GM19328 (cell line): ENCODE results near the gene MARCHF10.
"Not testable (repeated sequence)": the region's sequence is repeated elsewhere in the genome, so short reads cannot be mapped to it uniquely, and the experiment has no call there.

Experiments used
- ATAC-seq: cut with Tn5 transposase; IDR thresholded peaks from one replicate; pipeline ENCODE4 v1.9.1; 2021; ENCODE audit warnings: mild to moderate bottlenecking, moderate library complexity; ENCODE audit not compliant: unreplicated experiment

Gene MARCHF10

GRCh38 chr17:62791235-62791734, 16.8 kb downstream of the MARCHF10 start:
- ATAC-seq, result no peak

GRCh38 chr17:62790564-62790986, 17.5 kb downstream of the MARCHF10 start:
- ATAC-seq, result no peak

- ATAC-seq, result no peak
Observed at GRCh38 chr17:62787366-62787765, 20.7 kb downstream of the MARCHF10 start.

- no peak for ATAC-seq
Observed at GRCh38 chr17:62786646-62787045, 21.5 kb downstream of the MARCHF10 start.

- ATAC-seq, result not testable (repeated sequence)
Observed at GRCh38 chr17:62785983-62786382, 22.1 kb downstream of the MARCHF10 start.

GRCh38 chr17:62782730-62783270, 25.3 kb downstream of the MARCHF10 start:
- ATAC-seq, result no peak

- no peak for ATAC-seq
Observed at GRCh38 chr17:62781831-62782251, 26.3 kb downstream of the MARCHF10 start.

- ATAC-seq, result no peak
Observed at GRCh38 chr17:62781356-62781755, 26.8 kb downstream of the MARCHF10 start.

- ATAC-seq, result no peak
Observed at GRCh38 chr17:62780951-62781350, 27.2 kb downstream of the MARCHF10 start.

- ATAC-seq, result no peak
Observed at GRCh38 chr17:62780269-62780668, 27.8 kb downstream of the MARCHF10 start.

- ATAC-seq, result no peak
Observed at GRCh38 chr17:62778990-62779681, 29.0 kb downstream of the MARCHF10 start.

- no peak for ATAC-seq
Observed at GRCh38 chr17:62775876-62776275, 32.2 kb downstream of the MARCHF10 start.

- ATAC-seq, result no peak
Observed at GRCh38 chr17:62774338-62774737, 33.8 kb downstream of the MARCHF10 start.

GRCh38 chr17:62767997-62768396, 40.1 kb downstream of the MARCHF10 start:
- no peak for ATAC-seq

- ATAC-seq, result no peak
Observed at GRCh38 chr17:62765351-62765750, 42.8 kb downstream of the MARCHF10 start.

- no peak for ATAC-seq
Observed at GRCh38 chr17:62763891-62764600, 44.1 kb downstream of the MARCHF10 start.

GRCh38 chr17:62761884-62762283, 46.2 kb downstream of the MARCHF10 start:
- no peak for ATAC-seq

- no peak for ATAC-seq
Observed at GRCh38 chr17:62760945-62761267, 47.2 kb downstream of the MARCHF10 start.

- ATAC-seq, result no peak
Observed at GRCh38 chr17:62760059-62760944, 47.8 kb downstream of the MARCHF10 start.

- no peak for ATAC-seq
Observed at GRCh38 chr17:62757500-62757951, 50.6 kb downstream of the MARCHF10 start.

- ATAC-seq, result no peak
Observed at GRCh38 chr17:62756198-62756597, 51.9 kb downstream of the MARCHF10 start.
